ENCODE results near the gene PPP1R12A.

GRCh38 chr12:79933043-79933442 lies 1.9 kb downstream of the PPP1R12A start:
- TF ChIP-seq CTCF (IDR thresholded peaks at IDR 0.05) (no peak), POLR2A (IDR thresholded peaks at IDR 0.05) (no peak), POLR2AphosphoS5 (IDR thresholded peaks at IDR 0.05) (no peak)
